GM12878 (cell line): ENCODE measurements around the gene QRFP.

ENCODE experiments used
- ATF3 ChIP-seq: IDR thresholded peaks from 2 replicates; pipeline ENCODE4 v1.6.1; 2011; ENCODE audit warnings: low read depth, mild to moderate bottlenecking, low read length, moderate library complexity, borderline replicate concordance; ENCODE audit errors: extremely low read depth
- CEBPB ChIP-seq, 2 experiments: fragments of 150-350 bp in 1 of 2; IDR thresholded peaks; 2 replicates each; pipeline ENCODE4 v1.6.1; 2012 to 2014; ENCODE audit warnings: low read depth in 2 of 2, low read length in 2 of 2, borderline replicate concordance in 1 of 2, inconsistent platforms in 1 of 2
- CTCF ChIP-seq, 3 experiments: IDR thresholded peaks in 2 of 3; conservative IDR thresholded peaks in 1 of 3; 2 replicates each; pipeline ENCODE4 v1.5.1; 2011; ENCODE audit warnings: low read depth in 3 of 3, low read length in 3 of 3, mild to moderate bottlenecking in 3 of 3, control low read depth in 2 of 3, moderate library complexity in 2 of 3, inconsistent platforms in 1 of 3, mixed read lengths in 1 of 3; ENCODE audit not compliant: control insufficient read depth in 2 of 3, insufficient read depth in 1 of 3; ENCODE audit errors: extremely low read depth in 1 of 3
- EGR1 ChIP-seq, 2 experiments: IDR thresholded peaks; 1 replicate in 1 of 2; 2 replicates in 1 of 2; pipeline ENCODE4 v1.6.1; 2011 to 2012; ENCODE audit warnings: low read depth in 2 of 2, low read length in 2 of 2, borderline replicate concordance in 1 of 2, mild to moderate bottlenecking in 1 of 2, moderate library complexity in 1 of 2
- FOS ChIP-seq: IDR thresholded peaks from 3 replicates; pipeline ENCODE4 v1.6.1; 2011; ENCODE audit warnings: borderline replicate concordance; ENCODE audit not compliant: insufficient read length; ENCODE audit errors: extremely low read depth
- PRDM15 ChIP-seq: fragments of 450-650 bp; formaldehyde crosslinking; IDR thresholded peaks from 2 replicates; pipeline ENCODE4 v1.4.0; 2020; ENCODE audit warnings: mild to moderate bottlenecking, moderate library complexity
- RBBP5 ChIP-seq: fragments of 200-600 bp; sonication (generic); conservative IDR thresholded peaks from 2 replicates; pipeline ENCODE4 v1.6.1; 2016
- REST ChIP-seq: IDR thresholded peaks from 2 replicates; pipeline ENCODE4 v1.6.1; 2012; ENCODE audit warnings: mild to moderate bottlenecking, low read depth, low read length
- USF2 ChIP-seq: IDR thresholded peaks from 2 replicates; pipeline ENCODE4 v1.6.1; 2011; ENCODE audit warnings: low read depth, low read length, improper control_type of control experiment, borderline replicate concordance
- ZNF384 ChIP-seq: IDR thresholded peaks from 2 replicates; pipeline ENCODE4 v1.6.1; 2012; ENCODE audit warnings: low read depth, mild to moderate bottlenecking, low read length, improper control_type of control experiment, borderline replicate concordance
- ZNF622 ChIP-seq: fragments of 450-650 bp; IDR thresholded peaks from 2 replicates; pipeline ENCODE4 v1.6.1; 2017; ENCODE audit warnings: mild to moderate bottlenecking, inconsistent platforms

GRCh38 chr9:130913599-130914416 lies 17.2 kb upstream of the QRFP start:
- no peak for TF ChIP-seq RBBP5
- no peak for TF ChIP-seq CTCF (IDR thresholded peaks at IDR 0.05 in 2 of 3, conservative IDR thresholded peaks at IDR 0.05 in 1 of 3; ENCODE audit: control insufficient read depth in 2 of 3, extremely low read depth in 1 of 3, insufficient read depth in 1 of 3, low read depth in 3 of 3, low read length in 3 of 3)
- TF ChIP-seq EGR1 (IDR thresholded peaks at IDR 0.05; ENCODE audit: borderline replicate concordance in 1 of 2, low read depth in 2 of 2, low read length in 2 of 2), result no peak
- TF ChIP-seq USF2, result no peak
- no peak for TF ChIP-seq REST
- no peak for TF ChIP-seq CEBPB (IDR thresholded peaks at IDR 0.05; ENCODE audit: borderline replicate concordance in 1 of 2, low read depth in 2 of 2, low read length in 2 of 2)
- TF ChIP-seq ATF3, result no peak
- TF ChIP-seq PRDM15 (CRISPR knock-in tag), result no peak
- TF ChIP-seq FOS, result no peak
- TF ChIP-seq ZNF384, result no peak
- TF ChIP-seq ZNF622, result no peak
